Measurements from ENCODE around the gene RCBTB1. TPM values are rescaled to one million over a fixed set of nuclear protein-coding genes. Genes with fewer than 3 reads are reported as not detected.
"Not testable (repeated sequence)": the region's sequence is repeated elsewhere in the genome, so short reads cannot be mapped to it uniquely, and the experiment has no call there.

Gene RCBTB1
- total RNA-seq, 4 donors from 2014 or later: 8.2 to 11.1 (median 10.2) TPM

DNA sequence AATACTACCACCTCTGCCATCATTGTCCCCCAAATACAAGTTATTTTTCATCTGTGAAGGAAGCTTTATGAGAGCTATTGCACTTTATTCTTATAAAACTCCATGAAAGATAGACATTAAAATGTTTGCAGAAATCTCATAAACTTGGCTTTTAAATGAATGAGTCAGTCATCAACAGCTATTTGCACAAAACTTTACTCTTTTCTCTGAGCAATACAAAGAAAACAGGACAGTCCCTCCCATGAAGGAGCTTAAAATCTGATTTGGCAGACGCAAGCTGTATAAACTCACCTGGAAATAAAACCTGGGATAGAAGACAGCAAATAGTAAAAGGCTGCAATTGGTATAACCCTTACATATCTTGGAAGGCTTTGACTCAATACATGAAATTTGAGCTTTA is 16.6 kb upstream of the RCBTB1 start:
- no peaks in the 10 kb centered on the region for H3K36me3 ChIP-seq
- no peak for DNase-seq (ENCODE audit: low spot score in 2 of 2)
- no peaks in the 10 kb centered on the region for H3K9me3 ChIP-seq
- TF ChIP-seq POLR2A (IDR thresholded peaks at IDR 0.05): no peak
- TF ChIP-seq, protein P1, sequence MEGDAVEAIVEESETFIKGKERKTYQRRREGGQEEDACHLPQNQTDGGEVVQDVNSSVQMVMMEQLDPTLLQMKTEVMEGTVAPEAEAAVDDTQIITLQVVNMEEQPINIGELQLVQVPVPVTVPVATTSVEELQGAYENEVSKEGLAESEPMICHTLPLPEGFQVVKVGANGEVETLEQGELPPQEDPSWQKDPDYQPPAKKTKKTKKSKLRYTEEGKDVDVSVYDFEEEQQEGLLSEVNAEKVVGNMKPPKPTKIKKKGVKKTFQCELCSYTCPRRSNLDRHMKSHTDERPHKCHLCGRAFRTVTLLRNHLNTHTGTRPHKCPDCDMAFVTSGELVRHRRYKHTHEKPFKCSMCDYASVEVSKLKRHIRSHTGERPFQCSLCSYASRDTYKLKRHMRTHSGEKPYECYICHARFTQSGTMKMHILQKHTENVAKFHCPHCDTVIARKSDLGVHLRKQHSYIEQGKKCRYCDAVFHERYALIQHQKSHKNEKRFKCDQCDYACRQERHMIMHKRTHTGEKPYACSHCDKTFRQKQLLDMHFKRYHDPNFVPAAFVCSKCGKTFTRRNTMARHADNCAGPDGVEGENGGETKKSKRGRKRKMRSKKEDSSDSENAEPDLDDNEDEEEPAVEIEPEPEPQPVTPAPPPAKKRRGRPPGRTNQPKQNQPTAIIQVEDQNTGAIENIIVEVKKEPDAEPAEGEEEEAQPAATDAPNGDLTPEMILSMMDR (IDR thresholded peaks at IDR 0.05): no peak
- TF ChIP-seq EP300 (IDR thresholded peaks at IDR 0.05): no peak
- no peak for TF ChIP-seq POLR2AphosphoS5 (IDR thresholded peaks at IDR 0.05)
- WGBS: 73% methylated on average over 1 of the region's 1 CpG
- H3K27ac ChIP-seq: no peak overlapping the region
- H3K4me3 ChIP-seq: no peak overlapping the region
- H3K4me1 ChIP-seq: no peaks in the 10 kb centered on the region
- no peaks in the 10 kb centered on the region for H3K27me3 ChIP-seq

- 86% methylated on average over 11 of the region's 11 CpGs for WGBS
- Histone ChIP-seq H3K9me3 (no peaks in the 10 kb centered on the region), H3K36me3 (no peaks in the 10 kb centered on the region), H3K4me3 (no peak overlapping the region), H3K4me1 (no peaks in the 10 kb centered on the region), H3K27me3 (no peaks in the 10 kb centered on the region), H3K27ac (no peak overlapping the region)
- TF ChIP-seq, protein P1 (IDR thresholded peaks at IDR 0.05): no peak
- TF ChIP-seq POLR2AphosphoS5 (IDR thresholded peaks at IDR 0.05) (no peak), POLR2A (IDR thresholded peaks at IDR 0.05) (no peak), EP300 (IDR thresholded peaks at IDR 0.05) (no peak)
- no peak for DNase-seq (ENCODE audit: low spot score in 2 of 2)
Measured at GRCh38 chr13:49597043-49597641, 11.8 kb upstream of the RCBTB1 start.

DNA sequence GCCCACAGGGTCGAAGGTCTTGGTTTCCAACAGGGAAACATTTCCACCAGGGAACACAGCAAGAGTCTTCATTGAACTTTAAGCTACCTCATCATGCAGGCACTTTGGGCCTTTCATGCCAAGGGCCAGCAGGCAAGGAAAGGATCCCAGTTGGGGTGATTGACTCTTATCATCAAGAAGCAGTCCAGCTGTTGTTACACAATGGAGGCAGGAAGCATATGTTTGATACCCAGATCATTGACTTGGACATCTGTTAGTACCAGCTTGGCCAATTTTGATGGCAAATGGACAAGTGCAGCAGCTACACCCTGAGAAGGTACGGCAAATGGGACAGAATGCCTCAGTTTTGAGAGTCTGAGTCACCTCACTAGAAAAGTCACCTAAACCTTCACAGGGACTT is 10.9 kb upstream of the RCBTB1 start:
- no peaks in the 10 kb centered on the region for H3K9me3 ChIP-seq
- WGBS: 69% methylated on average over 2 of the region's 2 CpGs
- TF ChIP-seq POLR2A (IDR thresholded peaks at IDR 0.05) (no peak), EP300 (IDR thresholded peaks at IDR 0.05) (no peak), POLR2AphosphoS5 (IDR thresholded peaks at IDR 0.05) (no peak)
- TF ChIP-seq, protein P1 (IDR thresholded peaks at IDR 0.05): no peak

GRCh38 chr13:49594576-49594975 is 9.2 kb upstream of the RCBTB1 start:
- H3K27ac ChIP-seq: no peak overlapping the region
- TF ChIP-seq, protein P1 (IDR thresholded peaks at IDR 0.05): no peak
- TF ChIP-seq POLR2AphosphoS5 (IDR thresholded peaks at IDR 0.05): no peak
- no peaks in the 10 kb centered on the region for H3K36me3 ChIP-seq
- no peaks in the 10 kb centered on the region for H3K27me3 ChIP-seq
- no peak for DNase-seq (ENCODE audit: low spot score in 2 of 2)
- no peaks in the 10 kb centered on the region for H3K4me1 ChIP-seq
- no peak overlapping the region for H3K4me3 ChIP-seq
- no peaks in the 10 kb centered on the region for H3K9me3 ChIP-seq

More for the DNA sequence above, 10.9 kb upstream of the RCBTB1 start:
- no peaks in the 10 kb centered on the region for H3K27me3 ChIP-seq
- H3K36me3 ChIP-seq: no peaks in the 10 kb centered on the region
- DNase-seq (ENCODE audit: low spot score in 2 of 2): no peak
- no peaks in the 10 kb centered on the region for H3K4me1 ChIP-seq
- no peak overlapping the region for H3K27ac ChIP-seq
- no peak overlapping the region for H3K4me3 ChIP-seq

GRCh38 chr13:49593876-49594275 is 8.5 kb upstream of the RCBTB1 start:
- WGBS: 86% methylated on average over 2 of the region's 4 CpGs
- not testable (repeated sequence) for H3K4me1 ChIP-seq; DNase-seq (ENCODE audit: low spot score in 2 of 2); H3K36me3 ChIP-seq; H3K27me3 ChIP-seq; H3K9me3 ChIP-seq; H3K4me3 ChIP-seq; H3K27ac ChIP-seq

DNA sequence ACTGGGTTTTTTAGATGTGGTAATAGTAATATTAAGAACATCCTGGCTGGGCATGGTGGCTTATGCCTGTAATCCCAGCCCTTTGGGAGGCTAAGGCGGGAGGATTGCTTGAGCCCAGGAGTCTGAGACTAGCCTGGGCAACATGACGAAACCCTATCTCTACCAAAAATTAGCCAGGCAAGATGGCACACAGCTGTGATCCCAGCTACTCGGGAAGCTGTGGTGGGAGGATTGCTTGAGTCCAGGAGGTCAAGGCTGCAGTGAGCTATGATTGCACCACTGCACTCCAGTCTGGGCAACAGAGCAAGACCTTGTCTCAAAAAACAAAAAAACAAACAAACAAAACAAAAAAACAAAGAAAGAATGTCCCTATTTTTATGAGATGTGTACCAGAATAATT is 5.4 kb upstream of the RCBTB1 start:
- not testable (repeated sequence) for H3K27me3 ChIP-seq; H3K4me3 ChIP-seq; H3K27ac ChIP-seq; H3K9me3 ChIP-seq; H3K36me3 ChIP-seq; DNase-seq (ENCODE audit: low spot score in 2 of 2)
- H3K4me1 ChIP-seq: peaks cover 12% of the 10 kb centered on the region
- WGBS: 77% methylated on average over 3 of the region's 3 CpGs
